Esophagus muscularis mucosa (tissue), 4 donors: ENCODE measurements around the gene NABP2. TPM values are rescaled to one million over a fixed set of nuclear protein-coding genes. Genes with fewer than 3 reads are reported as not detected.
A peak's percentile ranks its signal among the peaks of the same experiment; 100 is the strongest.
"Not testable (repeated sequence)": the region's sequence is repeated elsewhere in the genome, so short reads cannot be mapped to it uniquely, and the experiment has no call there.

Experiments used
- DNase-seq: peaks from one replicate; pipeline ENCODE4 v3.0.0-alpha.2; 2017; ENCODE audit errors: extremely low spot score
- H3K27ac ChIP-seq, 4 donors: fragments of 200-600 bp; sonication (generic); replicated peaks in 1 of 4; 1 replicate in 3 of 4; 2 replicates in 1 of 4; pipeline ENCODE4 v1.5.1; 2016 to 2019; ENCODE audit warnings: mild to moderate bottlenecking in 1 of 4
- H3K27me3 ChIP-seq, 4 donors: fragments of 200-600 bp; sonication (generic); one replicate each; pipeline versions ENCODE4 v1.5.1 to v1.6.0; 2016 to 2019
- H3K36me3 ChIP-seq, 4 donors: fragments of 200-600 bp; sonication (generic); one replicate each; pipeline ENCODE4 v1.5.1; 2016 to 2019
- H3K4me1 ChIP-seq, 4 donors: fragments of 200-600 bp; sonication (generic); one replicate each; pipeline ENCODE4 v1.5.1; 2016 to 2019
- H3K4me3 ChIP-seq, 4 donors: fragments of 200-600 bp; sonication (generic); 1 replicate in 2 of 4; 2 replicates in 2 of 4; pipeline ENCODE4 v1.5.1; 2016 to 2019; ENCODE audit warnings: mild to moderate bottlenecking in 4 of 4, moderate library complexity in 1 of 4
- H3K9me3 ChIP-seq, 4 donors: fragments of 200-600 bp; sonication (generic); 1 replicate in 3 of 4; 2 replicates in 1 of 4; pipeline ENCODE4 v1.5.1; 2016 to 2019
- EP300 ChIP-seq: sonication (generic); formaldehyde crosslinking; IDR thresholded peaks from one replicate; pipeline ENCODE4 v1.6.1; 2017; ENCODE audit warnings: antibody characterized with exemption
- POLR2A ChIP-seq: fragments of 450-650 bp; IDR thresholded peaks from one replicate; pipeline ENCODE4 v1.6.1; 2017; ENCODE audit warnings: antibody characterized with exemption, moderate library complexity, mild to moderate bottlenecking, low read depth
- POLR2AphosphoS5 ChIP-seq, 2 donors: sonication (generic); formaldehyde crosslinking; IDR thresholded peaks; one replicate each; pipeline ENCODE4 v1.6.1; 2017; ENCODE audit warnings: antibody characterized with exemption in 2 of 2
- WGBS: methylation state at CpG from one replicate; pipeline ENCODE4 v1.1.5; 2018; 5-methylcytosine and 5-hydroxymethylcytosine counted together
- intact Hi-C: fragments of 100-400 bp; cut with DNase I; formaldehyde crosslinking; loops from one replicate; pipeline ENCODE4 v1.15.1; 2023
- total RNA-seq, 4 donors: library from RNA; depleted of rRNA; stranded (reverse); fragments of >200 nt; gene quantifications; one replicate each; pipeline versions ENCODE4 v1.1.0 to v1.2.1, GENCODE V29; 2016
- TF ChIP-seq, protein P1 (sequence below), 3 experiments: fragments of 200-600 bp in 2 of 3; fragments of 450-650 bp in 1 of 3; sonication (generic) in 2 of 3; IDR thresholded peaks; one replicate each; pipeline ENCODE4 v1.5.1; 2017 to 2019; ENCODE audit warnings: antibody characterized with exemption in 3 of 3, mild to moderate bottlenecking in 2 of 3, moderate library complexity in 1 of 3

NABP2 gene
- total RNA-seq, 4 donors from 2014 or later, result 27.0 to 36.4 (median 30.9) TPM

- WGBS, result under 1% methylated on average over 60 of the region's 93 CpGs
- DNase-seq, result peak; percentile 96
- intact Hi-C loops, result loop anchor here (2.0 to 10.0 kb wide), 3 partner anchors 63 to 275 kb away; partner anchors contain the start of genes SPRYD4 and ZC3H10
- no peaks in the 10 kb centered on the region for H3K9me3 ChIP-seq
- peaks cover 20 to 40% (median 34%) of the 10 kb centered on the region in 4 donors for H3K4me1 ChIP-seq
- H3K4me3 ChIP-seq, result peak within 1 kb of the TSS; percentile 77 to 95 (median 88)
- TF ChIP-seq EP300 (no peak), POLR2AphosphoS5 (IDR thresholded peaks at IDR 0.05) (peak in 1 of 2 donors; percentile 63), POLR2A (no peak)
- TF ChIP-seq, protein P1, sequence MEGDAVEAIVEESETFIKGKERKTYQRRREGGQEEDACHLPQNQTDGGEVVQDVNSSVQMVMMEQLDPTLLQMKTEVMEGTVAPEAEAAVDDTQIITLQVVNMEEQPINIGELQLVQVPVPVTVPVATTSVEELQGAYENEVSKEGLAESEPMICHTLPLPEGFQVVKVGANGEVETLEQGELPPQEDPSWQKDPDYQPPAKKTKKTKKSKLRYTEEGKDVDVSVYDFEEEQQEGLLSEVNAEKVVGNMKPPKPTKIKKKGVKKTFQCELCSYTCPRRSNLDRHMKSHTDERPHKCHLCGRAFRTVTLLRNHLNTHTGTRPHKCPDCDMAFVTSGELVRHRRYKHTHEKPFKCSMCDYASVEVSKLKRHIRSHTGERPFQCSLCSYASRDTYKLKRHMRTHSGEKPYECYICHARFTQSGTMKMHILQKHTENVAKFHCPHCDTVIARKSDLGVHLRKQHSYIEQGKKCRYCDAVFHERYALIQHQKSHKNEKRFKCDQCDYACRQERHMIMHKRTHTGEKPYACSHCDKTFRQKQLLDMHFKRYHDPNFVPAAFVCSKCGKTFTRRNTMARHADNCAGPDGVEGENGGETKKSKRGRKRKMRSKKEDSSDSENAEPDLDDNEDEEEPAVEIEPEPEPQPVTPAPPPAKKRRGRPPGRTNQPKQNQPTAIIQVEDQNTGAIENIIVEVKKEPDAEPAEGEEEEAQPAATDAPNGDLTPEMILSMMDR (IDR thresholded peaks at IDR 0.05), result peak; percentile 70 to 81 (median 71)
- peak within 1 kb of the TSS; percentile 95 to 97 (median 96) for H3K27ac ChIP-seq
- peaks cover 13 to 30% (median 25%) of the 10 kb centered on the region in 4 donors for H3K36me3 ChIP-seq
- no peaks in the 10 kb centered on the region for H3K27me3 ChIP-seq
These were observed 34.8 kb upstream of the NABP2 start, which contains the start of gene SMARCC2 for GRCh38 chr12:56189099-56189917. SMARCC2 (minus strand) TSS chr12:56189483; CDS start chr12:56189461, 22 bp downstream.

DNA sequence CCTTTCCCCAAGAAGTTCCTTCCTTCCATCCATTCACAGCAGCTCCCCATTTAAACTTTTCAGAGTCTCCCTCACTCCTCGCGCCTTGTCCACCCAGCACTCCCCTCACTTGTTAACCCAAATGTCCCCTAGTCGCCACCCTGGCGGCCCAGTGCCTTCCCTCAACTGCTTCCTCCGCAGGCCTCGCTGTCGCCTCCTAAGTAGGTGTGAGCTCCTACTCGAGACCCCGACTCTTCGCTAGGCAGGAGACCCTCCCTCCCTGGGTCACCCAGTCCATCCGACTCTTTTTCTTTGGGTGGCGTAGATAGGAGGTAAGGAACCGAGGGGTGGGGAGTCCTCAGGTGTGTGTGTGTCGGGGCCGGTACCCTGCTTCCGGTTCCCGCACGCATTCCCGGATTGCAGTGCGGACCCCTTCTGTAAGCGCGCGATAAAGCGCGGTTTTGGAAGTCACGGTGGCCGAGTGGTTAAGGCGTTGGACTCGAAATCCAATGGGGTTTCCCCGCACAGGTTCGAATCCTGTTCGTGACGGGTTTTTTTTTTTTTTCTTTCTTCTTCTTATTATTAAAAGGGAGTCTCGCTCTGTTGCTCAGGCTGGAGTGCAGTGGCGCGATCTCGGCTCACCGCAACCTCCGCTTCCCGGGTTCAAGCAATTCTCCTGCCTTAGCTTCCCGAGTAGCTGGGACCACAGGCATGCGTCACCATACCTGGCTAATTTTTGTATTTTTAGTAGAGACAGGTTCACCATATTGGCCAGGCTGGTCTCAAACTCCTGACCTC lies 34.0 kb upstream of the NABP2 start:
- peaks cover 6 to 22% (median 17%) of the 10 kb centered on the region in 4 donors for H3K36me3 ChIP-seq
- H3K27ac ChIP-seq, result peak overlapping the region; percentile 95 to 97 (median 96)
- intact Hi-C loops, result loop anchor here (2.0 to 10.0 kb wide), 3 partner anchors 63 to 275 kb away; partner anchors contain the start of genes SPRYD4 and ZC3H10
- no peaks in the 10 kb centered on the region for H3K9me3 ChIP-seq
- peak overlapping the region; percentile 77 to 95 (median 88) for H3K4me3 ChIP-seq
- no peaks in the 10 kb centered on the region for H3K27me3 ChIP-seq
- TF ChIP-seq POLR2A, result no peak
- TF ChIP-seq POLR2AphosphoS5 (IDR thresholded peaks at IDR 0.05), result peak in 1 of 2 donors; percentile 67
- peak; percentile 95 for DNase-seq
- WGBS, result under 1% methylated on average over 38 of the region's 42 CpGs
- H3K4me1 ChIP-seq, result peaks cover 20 to 40% (median 34%) of the 10 kb centered on the region in 4 donors

DNA sequence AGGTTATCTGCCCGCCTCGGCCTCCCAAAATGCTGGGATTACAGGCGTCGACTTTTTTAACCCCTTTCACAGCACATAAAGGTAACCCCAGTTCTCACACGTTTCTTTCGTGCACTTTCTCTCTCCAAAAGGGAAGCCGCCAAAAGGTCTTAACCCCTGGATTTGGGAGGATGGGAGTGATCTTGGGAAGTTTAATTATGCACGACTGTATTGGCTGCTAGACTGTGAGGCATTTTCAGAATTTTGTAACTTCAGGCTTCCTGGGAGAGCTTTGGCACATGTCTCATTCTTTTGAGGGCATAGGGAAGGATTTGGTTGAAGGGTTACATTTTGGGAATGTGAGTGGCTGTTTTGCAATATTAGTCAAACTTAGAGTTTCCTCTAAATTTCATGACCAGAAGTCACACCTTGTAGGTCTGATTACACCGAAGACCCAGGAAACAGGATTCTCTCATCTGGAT lies 33.4 kb upstream of the NABP2 start:
- intact Hi-C loops, result no loop called here
- Histone ChIP-seq H3K27ac (peak overlapping the region; percentile 95 to 97 (median 96)), H3K27me3 (no peaks in the 10 kb centered on the region), H3K4me3 (peak overlapping the region; percentile 77 to 95 (median 88)), H3K9me3 (no peaks in the 10 kb centered on the region), H3K4me1 (peaks cover 20 to 40% (median 34%) of the 10 kb centered on the region in 4 donors), H3K36me3 (peaks cover 2 to 16% (median 11%) of the 10 kb centered on the region in 4 donors)
- no peak for DNase-seq
- WGBS, result 26% methylated on average over 9 of the region's 9 CpGs
- no peak for TF ChIP-seq POLR2A

DNA sequence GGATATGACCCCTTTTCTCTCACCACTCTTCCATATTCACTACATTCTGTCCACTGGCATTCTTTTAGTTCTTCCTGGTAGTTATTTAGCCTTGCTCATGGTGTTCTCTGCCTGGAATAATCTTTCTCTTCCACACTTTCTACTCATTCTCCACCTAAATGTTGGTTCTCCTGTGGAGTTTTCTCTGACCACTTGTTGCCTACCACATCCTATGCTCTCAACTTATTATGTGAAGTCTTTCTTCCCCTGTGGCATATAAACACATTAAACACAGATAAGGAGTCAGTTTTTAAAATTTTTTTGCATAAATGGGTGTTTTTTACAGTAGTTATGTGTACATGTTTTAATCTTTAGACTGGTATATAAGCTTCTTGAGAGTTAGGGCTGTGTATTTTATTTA lies 31.6 kb upstream of the NABP2 start:
- no peak for DNase-seq
- TF ChIP-seq POLR2AphosphoS5 (IDR thresholded peaks at IDR 0.05) (no peak), POLR2A (no peak), EP300 (no peak)
- TF ChIP-seq, protein P1 (IDR thresholded peaks at IDR 0.05), result no peak
- intact Hi-C loops, result loop anchor here (1.0 kb wide), 1 partner anchor 32 kb away; the partner anchor contains the start of gene NABP2
- Histone ChIP-seq H3K4me3 (no peak overlapping the region), H3K27me3 (no peaks in the 10 kb centered on the region), H3K36me3 (no peaks in the 10 kb centered on the region), H3K27ac (no peak overlapping the region), H3K4me1 (peaks cover 20 to 26% (median 23%) of the 10 kb centered on the region in 4 donors), H3K9me3 (no peaks in the 10 kb centered on the region)

GRCh38 chr12:56193025-56193578 lies 31.0 kb upstream of the NABP2 start:
- Histone ChIP-seq H3K9me3 (no peaks in the 10 kb centered on the region), H3K36me3 (no peaks in the 10 kb centered on the region), H3K4me3 (no peak overlapping the region), H3K27ac (no peak overlapping the region), H3K27me3 (no peaks in the 10 kb centered on the region), H3K4me1 (peaks cover 15 to 21% (median 18%) of the 10 kb centered on the region in 4 donors)
- TF ChIP-seq EP300 (no peak), POLR2AphosphoS5 (IDR thresholded peaks at IDR 0.05) (peak; percentile 12 to 32)
- TF ChIP-seq, protein P1 (IDR thresholded peaks at IDR 0.05), result peak; percentile 83 to 91 (median 85)
- 63% methylated on average over 1 of the region's 1 CpG for WGBS
- no peak for DNase-seq
- intact Hi-C loops, result no loop called here

GRCh38 chr12:56196818-56197550 lies 27.2 kb upstream of the NABP2 start:
- 86% methylated on average over 11 of the region's 11 CpGs for WGBS
- H3K4me1 ChIP-seq, H3K9me3 ChIP-seq, H3K27ac ChIP-seq, DNase-seq, H3K4me3 ChIP-seq, H3K36me3 ChIP-seq, H3K27me3 ChIP-seq: not testable (repeated sequence)
- intact Hi-C loops, result loop anchor here (5.0 kb wide), 1 partner anchor 60 kb away; the partner anchor contains the start of gene ANKRD52
